RWPE2 (cell line): ENCODE measurements around the gene RHOV.
A peak's percentile ranks its signal among the peaks of the same experiment; 100 is the strongest.

ENCODE experiments used
- ATAC-seq: fragments of 200-7000 bp; cut with Tn5 transposase; 3 replicates; pipeline ENCODE4 v1.9.1; 2021; ENCODE audit warnings: low read depth
- DNase-seq: peaks from one replicate; pipeline ENCODE4 v3.0.0-alpha.2; 2020; ENCODE audit warnings: low spot score
- H3K27ac ChIP-seq: fragments of 450-650 bp; 2 replicates; pipeline ENCODE4 v1.5.1; 2017; ENCODE audit warnings: mild to moderate bottlenecking; ENCODE audit not compliant: poor library complexity, severe bottlenecking
- H3K27me3 ChIP-seq: fragments of 250-450 bp; sonication (Bioruptor Pico); 2 replicates; pipeline ENCODE4 v1.5.1; 2021; ENCODE audit warnings: mild to moderate bottlenecking, moderate library complexity; ENCODE audit not compliant: insufficient read depth, poor library complexity, severe bottlenecking
- H3K36me3 ChIP-seq: fragments of 250-450 bp; sonication (Bioruptor Pico); 2 replicates; pipeline ENCODE4 v1.5.1; 2020; ENCODE audit warnings: low read depth, mild to moderate bottlenecking, moderate library complexity
- H3K4me1 ChIP-seq: fragments of 250-450 bp; sonication (Bioruptor Pico); 2 replicates; pipeline ENCODE4 v1.5.1; 2021; ENCODE audit warnings: mild to moderate bottlenecking, moderate library complexity; ENCODE audit not compliant: insufficient read depth, poor library complexity, severe bottlenecking
- H3K4me3 ChIP-seq: fragments of 250-450 bp; sonication (Bioruptor Pico); 2 replicates; pipeline ENCODE4 v1.5.1; 2021; ENCODE audit warnings: mild to moderate bottlenecking, moderate library complexity; ENCODE audit not compliant: severe bottlenecking
- H3K9me3 ChIP-seq: fragments of 250-450 bp; sonication (Bioruptor Pico); 2 replicates; pipeline ENCODE4 v1.5.1; 2021; ENCODE audit warnings: mild to moderate bottlenecking, moderate library complexity; ENCODE audit not compliant: severe bottlenecking
- CTCF ChIP-seq: fragments of 450-650 bp; IDR thresholded peaks from one replicate; pipeline ENCODE4 v1.5.1; 2017; ENCODE audit warnings: mild to moderate bottlenecking, moderate library complexity; ENCODE audit not compliant: poor library complexity, severe bottlenecking

RHOV gene

GRCh38 chr15:40832903-40833302, 41.1 kb downstream of the RHOV start:
- TF ChIP-seq CTCF, result no peak
- Histone ChIP-seq H3K4me3 (no peak overlapping the region), H3K36me3 (no peaks in the 10 kb centered on the region), H3K27me3 (no peaks in the 10 kb centered on the region), H3K9me3 (no peaks in the 10 kb centered on the region), H3K4me1 (peaks cover 20% of the 10 kb centered on the region), H3K27ac (no peak overlapping the region)
- DNase-seq, result no peak
- no peak for ATAC-seq

- no peaks in the 10 kb centered on the region for H3K36me3 ChIP-seq
- no peaks in the 10 kb centered on the region for H3K27me3 ChIP-seq
- H3K4me3 ChIP-seq, result no peak overlapping the region
- no peaks in the 10 kb centered on the region for H3K9me3 ChIP-seq
- no peak overlapping the region for H3K27ac ChIP-seq
- ATAC-seq (no peak), DNase-seq (no peak)
- H3K4me1 ChIP-seq, result peaks cover 20% of the 10 kb centered on the region
- no peak for TF ChIP-seq CTCF
Measured at GRCh38 chr15:40831861-40832260, 42.2 kb downstream of the RHOV start.

- no peak for DNase-seq
- Histone ChIP-seq H3K4me3 (no peak overlapping the region), H3K27me3 (no peaks in the 10 kb centered on the region)
Measured at GRCh38 chr15:40830884-40831283, 43.1 kb downstream of the RHOV start.

GRCh38 chr15:40829115-40829514, 44.9 kb downstream of the RHOV start:
- DNase-seq (no peak), ATAC-seq (no peak)
- Histone ChIP-seq H3K36me3 (no peaks in the 10 kb centered on the region), H3K4me1 (peaks cover 13% of the 10 kb centered on the region), H3K27me3 (no peaks in the 10 kb centered on the region), H3K4me3 (no peak overlapping the region), H3K27ac (no peak overlapping the region), H3K9me3 (no peaks in the 10 kb centered on the region)
- TF ChIP-seq CTCF, result no peak

More at GRCh38 chr15:40830884-40831283, 43.1 kb downstream of the RHOV start:
- no peak for TF ChIP-seq CTCF
- Histone ChIP-seq H3K4me1 (peaks cover 20% of the 10 kb centered on the region), H3K36me3 (no peaks in the 10 kb centered on the region), H3K27ac (no peak overlapping the region), H3K9me3 (no peaks in the 10 kb centered on the region)
- no peak for ATAC-seq

- Histone ChIP-seq H3K4me1 (peaks cover 19% of the 10 kb centered on the region), H3K27ac (no peak within 1 kb of the TSS), H3K9me3 (no peaks in the 10 kb centered on the region), H3K27me3 (no peaks in the 10 kb centered on the region), H3K36me3 (no peaks in the 10 kb centered on the region), H3K4me3 (no peak within 1 kb of the TSS)
- DNase-seq (no peak), ATAC-seq (no peak)
- peak; percentile 15 for TF ChIP-seq CTCF
Measured at GRCh38 chr15:40828447-40829036, 45.5 kb downstream of the RHOV start, which contains the start of gene PPP1R14D. Gene PPP1R14D, minus strand, starts transcription at chr15:40828708. Its CDS starts 67 bp downstream, at chr15:40828641.
